ENCODE measurements around the gene MAGI2.

MAGI2 gene

DNA sequence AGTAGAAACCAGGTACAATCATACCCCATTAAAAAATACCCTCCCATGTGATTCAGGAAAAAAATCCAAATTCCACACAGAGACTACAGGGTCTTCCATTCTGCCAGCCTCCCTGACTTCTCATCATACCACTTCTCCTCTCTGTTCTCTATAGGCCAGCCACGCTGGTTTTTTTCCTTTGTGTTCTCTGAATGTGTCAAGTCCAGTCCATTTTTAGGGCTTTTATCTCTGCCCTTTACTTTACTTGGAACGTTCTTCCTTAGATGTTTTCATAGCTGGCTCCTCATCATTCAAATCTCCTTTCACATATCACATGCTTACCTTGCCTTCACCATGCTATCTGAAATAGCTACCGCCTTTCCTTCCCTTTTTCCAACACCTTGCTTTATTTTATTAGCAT lies 1057.3 kb downstream of the MAGI2 start:
- Histone ChIP-seq H3K27ac (ENCODE audit: low read depth, low read length) (no peak overlapping the region), H3K9ac (ENCODE audit: low read length in 5 of 5) (no peak overlapping the region), H3K4me1 (ENCODE audit: control insufficient read depth in 5 of 5, insufficient read depth in 5 of 5, low read length in 5 of 5) (no peaks in the 10 kb centered on the region), H3K36me3 (ENCODE audit: control insufficient read depth in 5 of 5, insufficient read depth in 5 of 5, low read length in 5 of 5) (no peaks in the 10 kb centered on the region), H3K27me3 (ENCODE audit: control insufficient read depth in 5 of 5, insufficient read depth in 4 of 5, low read length in 5 of 5) (no peaks in the 10 kb centered on the region), H3K4me3 (ENCODE audit: low read depth in 1 of 5, low read length in 5 of 5) (no peak overlapping the region), H3K9me3 (ENCODE audit: control insufficient read depth in 5 of 5, low read length in 5 of 5) (no peaks in the 10 kb centered on the region)

DNA sequence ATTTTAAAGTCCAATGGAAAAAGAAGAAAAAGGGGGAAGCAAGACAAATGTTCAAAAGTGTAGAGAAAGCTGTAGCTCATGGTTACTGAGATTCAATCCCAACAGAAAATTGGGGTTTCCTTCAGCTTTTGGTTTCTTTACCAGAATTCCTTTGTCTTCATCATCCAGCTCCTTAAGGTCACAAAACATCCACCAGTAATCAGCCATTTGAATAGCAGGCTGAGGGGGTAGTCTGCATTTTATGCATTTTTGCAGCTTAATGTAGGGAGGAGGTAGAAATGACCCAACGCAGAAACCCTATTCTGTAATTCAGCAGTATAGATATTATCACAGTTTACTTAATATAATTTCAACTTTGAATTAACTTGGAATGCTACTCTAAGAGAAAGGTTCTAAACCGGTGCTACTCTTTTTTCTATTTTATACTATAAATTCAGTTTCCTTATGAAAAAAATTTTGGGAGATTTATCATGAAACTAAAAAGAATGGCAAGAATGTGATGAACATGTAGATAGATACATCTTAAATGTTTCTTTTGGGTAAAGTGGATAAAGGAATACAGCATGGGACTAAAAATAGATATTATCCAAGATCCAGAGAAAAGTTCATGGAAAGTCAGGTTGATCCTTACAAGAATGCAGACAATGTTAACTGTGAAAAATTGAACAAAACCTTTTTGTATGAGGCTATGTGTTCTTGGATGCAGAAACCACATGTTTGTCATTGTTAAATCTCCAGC lies 1058.0 kb downstream of the MAGI2 start:
- Histone ChIP-seq H3K36me3 (ENCODE audit: control insufficient read depth in 5 of 5, insufficient read depth in 5 of 5, low read length in 5 of 5) (no peaks in the 10 kb centered on the region), H3K27ac (ENCODE audit: low read depth, low read length) (no peak overlapping the region)

DNA sequence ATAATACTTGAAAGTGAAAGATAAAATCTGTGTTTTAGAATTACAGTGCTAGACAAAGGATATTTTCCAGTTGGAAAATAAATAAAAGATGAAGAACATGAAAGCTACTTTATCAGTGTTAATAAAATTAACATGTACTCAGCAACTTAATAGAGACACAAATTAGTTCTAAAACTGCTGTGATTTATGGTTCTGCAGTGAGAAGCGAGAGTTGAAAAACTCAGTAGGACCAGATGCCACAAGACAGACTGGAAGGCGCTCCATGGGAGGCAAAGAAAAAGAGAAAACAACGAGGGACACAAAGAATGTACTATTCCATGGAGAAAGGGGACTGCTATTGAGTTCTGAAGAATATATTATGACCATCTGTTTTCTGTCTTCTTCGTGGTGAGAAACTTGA lies 1064.4 kb downstream of the MAGI2 start:
- Histone ChIP-seq H3K9ac (ENCODE audit: low read length in 5 of 5) (no peak overlapping the region), H3K27me3 (ENCODE audit: control insufficient read depth in 5 of 5, insufficient read depth in 4 of 5, low read length in 5 of 5) (no peaks in the 10 kb centered on the region), H3K4me3 (ENCODE audit: low read depth in 1 of 5, low read length in 5 of 5) (no peak overlapping the region), H3K27ac (ENCODE audit: low read depth, low read length) (no peak overlapping the region), H3K36me3 (ENCODE audit: control insufficient read depth in 5 of 5, insufficient read depth in 5 of 5, low read length in 5 of 5) (no peaks in the 10 kb centered on the region), H3K9me3 (ENCODE audit: control insufficient read depth in 5 of 5, low read length in 5 of 5) (no peaks in the 10 kb centered on the region), H3K4me1 (ENCODE audit: control insufficient read depth in 5 of 5, insufficient read depth in 5 of 5, low read length in 5 of 5) (no peaks in the 10 kb centered on the region)

More for the DNA sequence above, 1058.0 kb downstream of the MAGI2 start:
- H3K27me3 ChIP-seq (ENCODE audit: control insufficient read depth in 5 of 5, insufficient read depth in 4 of 5, low read length in 5 of 5): no peaks in the 10 kb centered on the region
- no peaks in the 10 kb centered on the region for H3K4me1 ChIP-seq (ENCODE audit: control insufficient read depth in 5 of 5, insufficient read depth in 5 of 5, low read length in 5 of 5)
- H3K9me3 ChIP-seq (ENCODE audit: control insufficient read depth in 5 of 5, low read length in 5 of 5): no peaks in the 10 kb centered on the region
- no peak overlapping the region for H3K9ac ChIP-seq (ENCODE audit: low read length in 5 of 5)
- no peak overlapping the region for H3K4me3 ChIP-seq (ENCODE audit: low read depth in 1 of 5, low read length in 5 of 5)

DNA sequence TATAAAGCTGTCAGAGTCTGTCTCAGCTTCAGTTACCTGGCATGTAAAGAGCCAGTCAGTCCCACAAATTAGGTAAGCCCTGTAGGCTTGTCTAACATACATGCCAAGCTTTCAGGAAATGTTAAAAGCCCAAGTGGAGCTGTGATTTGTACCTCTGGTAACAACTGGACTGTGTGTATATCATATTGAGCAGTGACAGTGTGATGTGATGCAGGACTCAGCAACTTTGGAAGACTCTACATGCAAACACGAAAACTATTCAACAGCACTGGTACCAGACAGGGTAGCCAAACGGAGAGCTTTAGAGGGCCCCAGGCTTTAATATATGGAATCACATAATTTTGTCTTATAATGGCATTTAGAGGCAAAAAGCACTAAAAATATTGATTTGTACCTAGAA lies 1066.9 kb downstream of the MAGI2 start:
- no peaks in the 10 kb centered on the region for H3K9me3 ChIP-seq (ENCODE audit: control insufficient read depth in 5 of 5, low read length in 5 of 5)
- H3K36me3 ChIP-seq (ENCODE audit: control insufficient read depth in 5 of 5, insufficient read depth in 5 of 5, low read length in 5 of 5): no peaks in the 10 kb centered on the region
- H3K4me1 ChIP-seq (ENCODE audit: control insufficient read depth in 5 of 5, insufficient read depth in 5 of 5, low read length in 5 of 5): no peaks in the 10 kb centered on the region
- H3K27ac ChIP-seq (ENCODE audit: low read depth, low read length): no peak overlapping the region
- no peaks in the 10 kb centered on the region for H3K27me3 ChIP-seq (ENCODE audit: control insufficient read depth in 5 of 5, insufficient read depth in 4 of 5, low read length in 5 of 5)
- H3K4me3 ChIP-seq (ENCODE audit: low read depth in 1 of 5, low read length in 5 of 5): no peak overlapping the region
- H3K9ac ChIP-seq (ENCODE audit: low read length in 5 of 5): no peak overlapping the region

DNA sequence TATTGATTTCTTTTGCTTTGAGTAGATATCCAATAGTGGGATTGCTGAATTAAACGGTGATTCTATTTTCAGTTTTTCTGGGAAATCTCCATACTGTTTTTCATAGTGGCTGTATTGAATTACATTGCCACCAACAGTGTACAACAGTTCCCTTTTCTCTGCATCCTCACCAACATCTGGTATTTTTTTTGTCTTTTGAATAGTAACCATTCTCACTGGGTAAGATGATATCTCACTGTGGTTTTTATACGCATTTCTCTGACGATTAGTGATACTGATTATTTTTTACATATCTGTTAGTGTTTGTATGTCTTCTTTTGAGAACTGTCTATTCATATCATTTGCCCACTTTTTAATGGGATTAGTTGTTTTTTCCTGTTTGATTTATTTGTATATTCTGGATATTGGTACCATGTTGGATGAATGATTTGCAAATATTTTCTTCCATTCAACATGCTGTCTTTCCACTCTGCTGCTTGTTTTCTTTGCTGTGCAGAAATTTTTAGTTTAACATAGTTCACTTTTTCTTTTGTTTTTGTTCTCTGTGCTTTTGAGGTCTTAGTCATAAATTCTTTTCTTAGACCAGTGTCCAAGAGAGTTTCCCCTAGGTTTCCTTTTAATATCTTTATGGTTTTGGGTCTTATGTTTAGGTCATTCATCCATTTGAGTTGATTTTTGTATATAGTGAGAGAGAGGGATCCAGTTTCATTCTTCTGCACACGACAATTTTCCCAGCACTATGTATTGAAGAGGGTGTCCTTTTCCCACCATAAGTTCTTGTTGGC lies 1070.2 kb downstream of the MAGI2 start:
- H3K27ac ChIP-seq (ENCODE audit: low read depth, low read length): no peak overlapping the region
- no peaks in the 10 kb centered on the region for H3K4me1 ChIP-seq (ENCODE audit: control insufficient read depth in 5 of 5, insufficient read depth in 5 of 5, low read length in 5 of 5)
- H3K27me3 ChIP-seq (ENCODE audit: control insufficient read depth in 5 of 5, insufficient read depth in 4 of 5, low read length in 5 of 5): no peaks in the 10 kb centered on the region
- H3K36me3 ChIP-seq (ENCODE audit: control insufficient read depth in 5 of 5, insufficient read depth in 5 of 5, low read length in 5 of 5): no peaks in the 10 kb centered on the region
- H3K9ac ChIP-seq (ENCODE audit: low read length in 5 of 5): no peak overlapping the region
- H3K9me3 ChIP-seq (ENCODE audit: control insufficient read depth in 5 of 5, low read length in 5 of 5): no peaks in the 10 kb centered on the region
- H3K4me3 ChIP-seq (ENCODE audit: low read depth in 1 of 5, low read length in 5 of 5): no peak overlapping the region

DNA sequence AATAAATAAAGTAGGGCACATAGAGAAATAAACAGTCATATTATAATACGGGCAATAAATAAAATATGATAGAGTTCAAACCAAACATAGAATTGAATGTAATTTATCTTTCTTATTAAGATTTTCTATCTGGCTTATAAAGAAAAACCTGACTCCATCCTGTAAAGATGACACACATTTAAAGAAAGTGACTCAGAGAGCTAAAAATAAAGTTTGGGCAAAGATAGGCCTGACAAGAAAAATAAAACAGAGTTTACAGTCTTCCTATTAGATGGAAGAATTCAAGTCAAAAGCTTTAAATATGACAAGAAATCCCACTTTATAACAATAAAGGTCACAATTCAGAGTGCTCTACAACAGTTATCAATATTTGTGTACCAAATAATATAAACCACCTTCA lies 1074.3 kb downstream of the MAGI2 start:
- Histone ChIP-seq H3K9ac (ENCODE audit: low read length in 5 of 5) (no peak overlapping the region), H3K27ac (ENCODE audit: low read depth, low read length) (no peak overlapping the region), H3K36me3 (ENCODE audit: control insufficient read depth in 5 of 5, insufficient read depth in 5 of 5, low read length in 5 of 5) (no peaks in the 10 kb centered on the region), H3K4me1 (ENCODE audit: control insufficient read depth in 5 of 5, insufficient read depth in 5 of 5, low read length in 5 of 5) (no peaks in the 10 kb centered on the region), H3K27me3 (ENCODE audit: control insufficient read depth in 5 of 5, insufficient read depth in 4 of 5, low read length in 5 of 5) (no peaks in the 10 kb centered on the region), H3K9me3 (ENCODE audit: control insufficient read depth in 5 of 5, low read length in 5 of 5) (no peaks in the 10 kb centered on the region), H3K4me3 (ENCODE audit: low read depth in 1 of 5, low read length in 5 of 5) (no peak overlapping the region)

DNA sequence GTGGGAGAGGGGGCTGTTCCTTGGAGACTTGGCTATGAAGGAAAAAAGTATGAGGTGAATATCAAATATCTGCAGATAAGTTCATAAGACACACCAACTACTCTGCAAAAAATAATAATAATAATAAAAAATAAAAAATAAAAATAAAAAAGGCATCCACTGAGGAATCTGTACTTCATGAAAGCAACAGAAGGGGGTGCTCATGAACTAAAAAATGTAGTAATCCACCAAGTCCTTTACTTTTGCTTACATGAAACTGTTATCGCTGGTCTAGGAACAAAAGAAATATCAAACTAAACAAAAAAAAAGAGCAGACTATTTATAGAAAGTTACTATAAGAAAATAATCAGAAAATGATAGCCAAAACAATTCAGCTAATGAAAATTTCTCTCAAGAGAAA lies 1075.9 kb downstream of the MAGI2 start:
- H3K9ac ChIP-seq (ENCODE audit: low read length in 5 of 5): no peak overlapping the region
- no peaks in the 10 kb centered on the region for H3K36me3 ChIP-seq (ENCODE audit: control insufficient read depth in 5 of 5, insufficient read depth in 5 of 5, low read length in 5 of 5)
- no peak overlapping the region for H3K27ac ChIP-seq (ENCODE audit: low read depth, low read length)
- no peak overlapping the region for H3K4me3 ChIP-seq (ENCODE audit: low read depth in 1 of 5, low read length in 5 of 5)
- H3K9me3 ChIP-seq (ENCODE audit: control insufficient read depth in 5 of 5, low read length in 5 of 5): no peaks in the 10 kb centered on the region
- no peaks in the 10 kb centered on the region for H3K27me3 ChIP-seq (ENCODE audit: control insufficient read depth in 5 of 5, insufficient read depth in 4 of 5, low read length in 5 of 5)
- no peaks in the 10 kb centered on the region for H3K4me1 ChIP-seq (ENCODE audit: control insufficient read depth in 5 of 5, insufficient read depth in 5 of 5, low read length in 5 of 5)

DNA sequence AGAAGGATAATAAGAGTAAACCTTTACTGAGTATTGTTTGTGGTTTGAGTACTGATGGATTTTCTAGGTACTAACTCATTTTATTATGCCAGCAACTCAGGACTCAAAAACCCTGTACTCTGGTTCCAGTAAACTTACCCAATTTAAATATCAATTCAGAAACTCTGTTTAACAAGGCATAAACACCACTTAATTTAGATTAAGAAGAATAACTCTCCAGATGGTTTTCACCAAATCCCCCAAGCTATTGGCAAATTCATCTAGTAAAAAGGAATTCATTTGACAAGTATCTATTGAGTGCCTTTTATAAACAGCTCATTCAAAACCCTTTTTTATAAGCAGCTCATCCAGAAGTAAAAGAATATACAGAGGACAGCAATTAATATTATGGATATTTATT lies 1082.5 kb downstream of the MAGI2 start:
- Histone ChIP-seq H3K4me1 (ENCODE audit: control insufficient read depth in 5 of 5, insufficient read depth in 5 of 5, low read length in 5 of 5) (no peaks in the 10 kb centered on the region), H3K27me3 (ENCODE audit: control insufficient read depth in 5 of 5, insufficient read depth in 4 of 5, low read length in 5 of 5) (no peaks in the 10 kb centered on the region), H3K4me3 (ENCODE audit: low read depth in 1 of 5, low read length in 5 of 5) (no peak overlapping the region), H3K9ac (ENCODE audit: low read length in 5 of 5) (no peak overlapping the region), H3K9me3 (ENCODE audit: control insufficient read depth in 5 of 5, low read length in 5 of 5) (no peaks in the 10 kb centered on the region), H3K27ac (ENCODE audit: low read depth, low read length) (no peak overlapping the region), H3K36me3 (ENCODE audit: control insufficient read depth in 5 of 5, insufficient read depth in 5 of 5, low read length in 5 of 5) (no peaks in the 10 kb centered on the region)

DNA sequence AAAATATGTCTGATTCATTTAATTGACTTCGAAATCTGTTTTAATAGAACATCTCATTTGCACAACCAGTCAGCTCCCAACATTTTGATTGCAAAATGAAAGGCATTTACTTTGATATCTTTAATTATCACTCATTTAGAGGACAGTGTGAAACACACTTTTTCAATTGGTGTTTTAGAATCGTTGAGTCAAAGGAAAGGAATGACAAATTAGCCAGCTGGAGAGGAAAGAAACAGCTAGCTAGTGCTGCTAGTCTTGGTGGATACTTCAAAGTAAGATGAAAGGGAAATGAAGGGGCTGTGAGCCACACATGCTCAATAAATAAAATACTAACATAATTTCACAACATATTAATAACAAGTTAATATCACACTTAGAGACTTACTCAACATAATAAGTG lies 1084.7 kb downstream of the MAGI2 start:
- no peaks in the 10 kb centered on the region for H3K27me3 ChIP-seq (ENCODE audit: control insufficient read depth in 5 of 5, insufficient read depth in 4 of 5, low read length in 5 of 5)
- no peak overlapping the region for H3K4me3 ChIP-seq (ENCODE audit: low read depth in 1 of 5, low read length in 5 of 5)
- H3K9me3 ChIP-seq (ENCODE audit: control insufficient read depth in 5 of 5, low read length in 5 of 5): no peaks in the 10 kb centered on the region
- no peak overlapping the region for H3K27ac ChIP-seq (ENCODE audit: low read depth, low read length)
- no peak overlapping the region for H3K9ac ChIP-seq (ENCODE audit: low read length in 5 of 5)
- no peaks in the 10 kb centered on the region for H3K36me3 ChIP-seq (ENCODE audit: control insufficient read depth in 5 of 5, insufficient read depth in 5 of 5, low read length in 5 of 5)
- no peaks in the 10 kb centered on the region for H3K4me1 ChIP-seq (ENCODE audit: control insufficient read depth in 5 of 5, insufficient read depth in 5 of 5, low read length in 5 of 5)

DNA sequence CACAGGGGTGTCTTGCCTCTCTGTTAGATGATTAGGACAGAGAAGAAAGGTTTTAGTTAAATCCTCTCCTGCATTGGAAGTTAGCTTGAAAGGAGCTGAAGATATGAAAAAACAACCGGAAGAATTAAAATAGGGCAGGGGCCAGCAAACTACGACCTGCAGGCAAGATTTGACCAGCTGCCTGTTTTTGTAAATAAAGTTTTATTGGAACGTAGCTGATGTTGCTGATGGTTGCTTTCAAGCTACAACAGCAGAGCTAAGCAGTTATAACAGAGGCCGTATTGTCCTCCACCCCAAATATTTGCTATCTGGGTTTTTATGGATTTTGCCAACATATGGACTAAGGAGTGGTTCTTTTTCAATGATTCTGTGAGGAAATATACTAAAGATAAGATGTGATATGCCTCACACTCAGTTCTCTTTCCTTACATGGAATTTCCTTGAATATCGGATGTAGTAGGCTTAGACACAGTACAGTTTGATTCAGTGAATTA lies 1086.1 kb downstream of the MAGI2 start:
- Histone ChIP-seq H3K4me3 (ENCODE audit: low read depth in 1 of 5, low read length in 5 of 5) (no peak overlapping the region), H3K27me3 (ENCODE audit: control insufficient read depth in 5 of 5, insufficient read depth in 4 of 5, low read length in 5 of 5) (no peaks in the 10 kb centered on the region), H3K4me1 (ENCODE audit: control insufficient read depth in 5 of 5, insufficient read depth in 5 of 5, low read length in 5 of 5) (no peaks in the 10 kb centered on the region), H3K27ac (ENCODE audit: low read depth, low read length) (no peak overlapping the region), H3K9me3 (ENCODE audit: control insufficient read depth in 5 of 5, low read length in 5 of 5) (no peaks in the 10 kb centered on the region), H3K9ac (ENCODE audit: low read length in 5 of 5) (no peak overlapping the region), H3K36me3 (ENCODE audit: control insufficient read depth in 5 of 5, insufficient read depth in 5 of 5, low read length in 5 of 5) (no peaks in the 10 kb centered on the region)

All from subcutaneous abdominal adipose tissue (tissue), 5 donors.